ENCODE results near the gene ITGB6.

DNA sequence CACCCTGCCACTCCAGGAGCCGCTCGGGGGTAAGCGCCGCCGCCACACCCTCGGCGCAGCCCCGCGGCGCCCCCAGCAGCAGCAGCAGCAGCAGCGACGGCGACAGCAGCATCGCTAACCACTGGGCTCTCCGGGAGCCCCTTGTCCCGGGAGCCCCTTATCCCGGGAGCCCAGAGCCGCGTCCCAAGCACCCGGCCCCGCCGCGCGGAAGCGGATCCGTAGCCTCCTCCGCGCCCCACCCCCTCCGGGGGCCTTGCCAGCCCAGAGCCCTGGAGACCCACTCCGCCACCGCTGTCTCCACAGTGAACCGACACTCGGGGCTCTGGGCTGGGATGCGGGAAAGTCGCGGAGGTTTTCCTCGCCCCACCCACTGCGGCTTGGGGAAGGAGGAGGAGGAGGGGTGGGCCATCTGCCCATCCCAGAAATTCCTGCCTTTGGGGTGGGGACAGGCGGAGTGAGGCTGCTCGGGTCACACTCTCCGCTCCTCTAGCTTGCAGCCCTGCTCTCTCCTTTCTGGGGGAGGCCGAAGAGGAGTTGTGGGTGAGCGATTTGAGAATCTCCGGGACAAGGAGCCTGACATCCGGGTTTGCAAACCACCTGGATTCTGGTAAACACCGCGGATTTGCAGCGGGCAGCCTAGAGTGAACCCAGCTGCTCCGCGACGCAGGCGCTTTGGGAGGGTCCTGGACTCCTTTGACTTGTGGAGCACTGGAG is 137.6 kb downstream of the ITGB6 start, which contains the start of gene PLA2R1:
- TF ChIP-seq, protein P1, sequence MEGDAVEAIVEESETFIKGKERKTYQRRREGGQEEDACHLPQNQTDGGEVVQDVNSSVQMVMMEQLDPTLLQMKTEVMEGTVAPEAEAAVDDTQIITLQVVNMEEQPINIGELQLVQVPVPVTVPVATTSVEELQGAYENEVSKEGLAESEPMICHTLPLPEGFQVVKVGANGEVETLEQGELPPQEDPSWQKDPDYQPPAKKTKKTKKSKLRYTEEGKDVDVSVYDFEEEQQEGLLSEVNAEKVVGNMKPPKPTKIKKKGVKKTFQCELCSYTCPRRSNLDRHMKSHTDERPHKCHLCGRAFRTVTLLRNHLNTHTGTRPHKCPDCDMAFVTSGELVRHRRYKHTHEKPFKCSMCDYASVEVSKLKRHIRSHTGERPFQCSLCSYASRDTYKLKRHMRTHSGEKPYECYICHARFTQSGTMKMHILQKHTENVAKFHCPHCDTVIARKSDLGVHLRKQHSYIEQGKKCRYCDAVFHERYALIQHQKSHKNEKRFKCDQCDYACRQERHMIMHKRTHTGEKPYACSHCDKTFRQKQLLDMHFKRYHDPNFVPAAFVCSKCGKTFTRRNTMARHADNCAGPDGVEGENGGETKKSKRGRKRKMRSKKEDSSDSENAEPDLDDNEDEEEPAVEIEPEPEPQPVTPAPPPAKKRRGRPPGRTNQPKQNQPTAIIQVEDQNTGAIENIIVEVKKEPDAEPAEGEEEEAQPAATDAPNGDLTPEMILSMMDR (IDR thresholded peaks at IDR 0.05) = no peak
- TF ChIP-seq POLR2A (IDR thresholded peaks at IDR 0.05) (no peak), EP300 (IDR thresholded peaks at IDR 0.05) (no peak)
